ENCODE results near the gene ARHGEF18.
"Not testable (repeated sequence)": the region's sequence is repeated elsewhere in the genome, so short reads cannot be mapped to it uniquely, and the experiment has no call there.

The ARHGEF18 gene

GRCh38 chr19:7348587-7349230 lies at the start of gene ARHGEF18:
ARHGEF18 (plus strand) TSS chr19:7348937; CDS start chr19:7362891, 13,954 bp downstream.
- DNase-seq = no peak

- no peak for DNase-seq
Measured at GRCh38 chr19:7301525-7301924, 47.2 kb upstream of the ARHGEF18 start.

GRCh38 chr19:7303470-7303869 lies 45.3 kb upstream of the ARHGEF18 start:
- DNase-seq = no peak

- no peak for DNase-seq
Measured at GRCh38 chr19:7304200-7304599, 44.5 kb upstream of the ARHGEF18 start.

DNA sequence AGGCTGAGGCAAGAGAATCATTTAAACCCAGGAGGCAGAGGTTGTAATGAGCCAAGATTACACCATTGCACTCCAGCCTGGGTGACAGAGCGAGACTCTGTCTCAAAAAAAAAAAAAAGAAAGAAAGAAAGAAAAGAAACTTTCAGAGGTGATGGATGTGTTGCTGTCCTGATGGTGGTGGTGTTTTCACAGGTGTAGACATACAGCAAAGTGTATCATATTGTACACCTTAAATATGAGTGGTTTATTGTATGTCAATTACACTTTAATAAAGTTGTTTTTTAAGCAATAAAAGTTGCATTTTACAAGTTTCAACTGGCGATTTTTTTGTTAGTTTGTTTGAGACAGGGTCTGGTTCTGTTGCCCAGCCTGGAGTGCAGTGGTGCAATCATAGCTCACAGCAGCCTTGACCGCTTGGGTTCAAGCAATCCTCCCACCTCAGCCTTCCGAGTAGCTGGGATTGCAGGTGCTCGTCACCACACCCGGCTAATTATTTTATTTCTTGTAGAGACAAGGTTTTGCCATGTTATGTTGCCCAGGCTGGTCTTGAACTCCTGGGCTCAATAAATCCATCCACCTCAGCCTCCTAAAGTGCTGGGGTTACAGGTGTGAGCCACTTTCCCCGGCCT lies 41.0 kb upstream of the ARHGEF18 start:
- DNase-seq = no peak

DNA sequence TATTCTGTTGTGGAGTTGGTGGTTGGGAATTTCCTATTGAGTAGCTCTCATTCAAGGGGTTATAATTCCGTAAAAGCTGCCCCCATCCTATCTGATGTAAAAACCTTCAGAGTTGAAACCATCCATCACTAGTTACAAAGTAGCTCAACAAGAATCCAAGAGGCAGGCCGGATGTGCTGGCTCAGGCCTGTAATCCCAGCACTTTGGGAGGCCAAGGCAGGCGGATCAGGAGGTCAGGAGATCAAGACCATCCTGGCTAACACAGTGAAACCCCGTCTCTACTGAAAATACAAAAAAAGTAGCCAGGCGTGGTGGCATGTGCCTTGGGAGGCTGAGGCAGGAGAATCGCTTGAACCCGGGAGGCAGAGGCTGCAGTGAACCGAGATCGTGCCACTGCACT lies 40.4 kb upstream of the ARHGEF18 start:
- DNase-seq = not testable (repeated sequence)

- no peak for DNase-seq
Measured at GRCh38 chr19:7311911-7312310, 36.8 kb upstream of the ARHGEF18 start.

DNA sequence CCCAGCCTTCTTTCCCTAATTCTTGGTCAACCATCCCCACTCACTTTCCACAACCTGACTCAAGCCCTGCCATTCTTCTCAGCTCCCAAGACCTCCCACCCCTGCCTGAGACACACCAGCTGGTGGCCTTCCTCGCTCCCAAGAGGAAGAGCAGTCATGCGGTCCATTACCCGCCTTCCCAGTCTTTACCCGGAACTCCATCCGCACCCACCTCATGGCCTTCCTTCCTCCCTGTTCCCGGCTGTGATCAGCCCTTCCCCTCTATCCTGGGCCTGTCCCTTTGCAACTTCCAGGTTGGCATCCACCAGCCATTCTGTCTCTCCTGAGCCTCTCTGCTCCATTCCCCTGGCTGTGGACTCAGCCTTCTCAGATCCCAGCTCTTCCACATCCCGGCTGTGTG lies 35.9 kb upstream of the ARHGEF18 start:
- DNase-seq = no peak

DNA sequence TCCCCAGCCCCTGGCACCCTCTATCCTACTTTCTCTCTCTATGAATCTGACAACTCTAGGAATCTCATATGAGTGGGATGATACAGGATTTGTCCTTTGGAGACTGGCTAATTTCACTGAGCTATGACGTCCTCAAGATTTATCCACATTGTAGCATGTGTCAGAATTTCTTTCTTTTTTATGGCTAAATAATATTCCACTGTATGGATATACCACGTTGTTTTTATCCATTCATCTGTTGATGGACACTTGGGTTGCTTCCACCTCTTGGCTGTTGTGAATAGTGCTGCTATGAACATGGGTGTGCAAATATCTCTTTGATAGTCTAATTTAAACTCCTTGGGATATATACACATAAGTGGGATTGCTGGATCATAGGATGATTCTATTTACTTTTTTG lies 30.6 kb upstream of the ARHGEF18 start:
- no peak for DNase-seq

DNA sequence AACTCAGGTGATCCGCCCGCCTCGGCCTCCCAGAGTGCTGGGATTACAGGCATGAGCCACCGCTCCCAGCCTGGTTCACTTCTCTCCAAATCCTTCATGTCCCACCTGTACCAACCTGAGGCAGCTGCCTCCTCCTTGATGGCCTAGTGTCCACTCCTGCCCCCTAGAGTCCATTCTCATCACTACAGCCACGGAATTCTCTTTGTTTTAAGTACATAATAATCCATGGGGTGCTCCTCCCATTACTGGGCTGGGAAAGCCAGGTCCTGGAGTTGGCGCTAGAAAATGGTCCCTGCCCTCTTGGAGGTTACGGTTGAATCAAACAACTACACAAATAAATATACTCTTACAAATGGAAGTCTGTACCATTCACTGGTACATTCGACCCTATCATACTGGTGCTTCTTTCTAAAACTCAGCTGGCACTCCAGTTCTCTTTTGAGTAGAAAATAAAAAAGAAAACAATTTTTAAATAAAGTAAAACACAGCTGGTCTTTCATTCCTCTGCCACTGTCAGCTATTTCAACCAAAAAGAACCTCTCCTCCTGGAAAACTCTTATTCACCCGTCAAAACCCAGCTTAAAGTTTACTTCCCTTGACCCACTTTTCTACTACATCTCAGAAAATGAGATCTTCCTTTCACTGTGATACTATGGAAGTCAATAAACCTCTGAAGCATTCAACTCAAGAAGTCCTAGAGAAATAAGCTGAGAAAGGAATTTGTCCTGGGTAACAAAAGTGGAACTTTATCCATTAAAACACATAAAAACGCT lies 22.4 kb upstream of the ARHGEF18 start:
- DNase-seq = no peak

DNA sequence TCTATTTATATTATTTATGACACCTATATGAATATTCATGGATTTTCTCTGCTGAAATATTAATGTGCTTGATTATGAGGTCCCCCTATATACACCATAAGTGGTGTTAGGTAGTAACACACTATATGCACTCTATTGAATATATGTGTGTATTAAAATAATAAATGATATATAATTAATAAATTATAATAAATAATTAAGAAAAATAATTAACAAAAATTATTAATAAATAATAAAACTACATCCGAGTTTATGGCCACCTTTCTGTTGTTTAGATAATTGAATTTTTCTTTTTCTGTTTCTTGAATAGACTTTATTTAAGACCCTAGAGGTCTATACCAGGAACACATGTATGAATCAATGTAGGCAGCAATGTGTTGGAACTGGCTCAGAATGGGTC lies 20.9 kb upstream of the ARHGEF18 start:
- no peak for DNase-seq

DNA sequence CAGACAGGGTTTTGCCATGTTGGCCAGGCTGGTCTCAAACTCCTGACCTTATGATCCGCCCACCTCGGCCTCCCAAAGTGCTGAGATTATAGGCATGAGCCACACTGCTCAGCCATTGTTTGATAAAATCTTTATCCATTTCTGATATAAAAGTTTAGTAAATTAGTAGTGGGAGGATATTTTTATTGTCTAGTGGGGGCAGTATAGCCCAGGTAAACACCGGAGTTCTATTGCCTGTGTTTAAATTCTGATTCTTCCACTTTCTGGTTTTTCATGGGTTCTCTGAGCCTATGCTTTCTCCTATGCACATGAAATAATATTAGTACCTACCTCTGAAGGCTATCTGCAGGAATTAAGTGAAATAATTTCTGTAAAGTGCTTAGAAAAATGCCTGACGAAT lies 20.1 kb upstream of the ARHGEF18 start:
- DNase-seq = no peak

DNA sequence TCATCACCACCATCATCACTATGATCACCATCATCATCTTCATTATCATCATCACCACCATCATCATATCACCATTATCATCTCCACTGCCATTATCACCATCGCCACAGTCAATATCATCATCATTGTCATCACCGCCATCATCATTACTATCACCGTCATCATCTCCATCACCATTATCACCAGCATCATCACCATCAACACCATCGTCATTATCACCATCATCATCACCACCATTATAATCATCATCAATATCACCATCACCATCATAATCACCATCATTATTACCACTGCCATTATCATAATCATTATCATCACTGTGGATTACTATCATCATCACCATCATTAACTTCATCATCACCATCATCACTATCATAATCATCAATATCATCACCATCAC lies 17.3 kb upstream of the ARHGEF18 start:
- no peak for DNase-seq

- DNase-seq = no peak
Measured at GRCh38 chr19:7333198-7334118, 15.3 kb upstream of the ARHGEF18 start.

DNA sequence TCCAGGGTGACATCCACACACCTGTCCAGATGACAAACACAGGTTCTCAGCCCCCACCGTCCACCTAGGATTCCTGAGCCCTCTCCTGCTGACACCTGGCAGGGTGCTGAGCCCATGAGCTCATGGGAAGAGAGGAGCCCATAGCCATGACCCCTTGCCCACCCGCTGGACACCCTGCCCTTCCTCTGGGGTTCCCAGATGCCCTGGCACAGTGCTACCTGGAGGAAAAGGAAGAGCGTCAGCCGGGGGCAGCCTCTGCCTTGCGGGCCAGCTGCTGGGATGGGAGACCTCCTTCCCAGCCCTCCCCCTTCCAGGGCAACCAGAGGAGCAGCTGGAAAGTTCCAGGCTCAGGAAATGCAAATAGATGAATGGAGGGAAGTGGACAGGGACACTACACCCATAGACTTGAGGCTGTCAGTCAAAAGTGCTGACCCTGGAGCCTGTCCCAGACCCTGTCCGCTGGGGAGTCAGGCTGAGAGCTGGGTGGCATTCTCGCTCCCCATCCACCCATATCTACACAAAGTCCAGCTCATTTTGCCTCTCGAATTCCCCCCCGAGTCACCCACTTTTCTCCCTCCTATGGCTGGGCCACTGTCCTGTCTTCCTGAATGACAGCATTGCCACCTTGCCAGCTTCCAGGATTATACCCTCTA lies 12.3 kb upstream of the ARHGEF18 start:
- no peak for DNase-seq

DNA sequence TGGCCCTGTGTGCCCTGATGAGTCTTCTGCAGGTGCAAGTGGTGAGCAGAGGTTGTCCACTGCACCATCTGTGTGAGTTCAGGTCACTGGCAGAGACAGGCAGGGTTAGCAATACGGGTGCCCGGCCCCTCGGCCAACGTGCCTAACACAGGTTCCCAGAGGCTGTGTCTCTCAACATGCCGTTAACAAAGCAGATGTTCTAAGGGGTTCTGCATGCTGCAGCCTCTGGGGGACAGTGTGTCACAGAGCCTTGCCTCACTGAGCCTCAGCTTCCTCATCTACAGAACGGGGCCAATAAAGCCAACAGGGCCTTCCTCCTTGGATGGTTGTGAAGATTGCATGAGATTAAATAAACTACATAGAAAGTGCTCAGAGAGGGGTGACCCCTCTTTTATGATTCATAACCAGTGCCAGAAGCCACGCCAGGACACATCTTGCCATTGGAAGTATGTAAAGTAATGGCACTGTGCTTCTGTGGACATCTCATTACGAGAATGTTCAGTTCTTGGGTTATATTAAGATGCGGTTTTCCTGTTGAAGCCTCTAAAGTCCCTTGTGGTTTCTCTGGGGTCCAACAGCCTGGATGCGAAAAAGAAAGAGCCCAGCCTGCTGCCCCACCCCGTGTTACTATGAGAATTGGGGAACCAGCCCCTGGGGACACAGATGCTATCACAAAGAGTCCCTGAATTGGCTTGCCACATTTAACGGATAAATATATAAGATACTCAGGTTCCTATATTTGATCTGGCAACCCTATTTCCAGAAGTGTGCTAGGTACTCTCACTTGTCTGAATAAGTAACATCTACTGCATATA lies 11.2 kb upstream of the ARHGEF18 start:
- no peak for DNase-seq

- DNase-seq = peak; percentile 68
Measured at GRCh38 chr19:7340959-7341837, 7.5 kb upstream of the ARHGEF18 start.

DNA sequence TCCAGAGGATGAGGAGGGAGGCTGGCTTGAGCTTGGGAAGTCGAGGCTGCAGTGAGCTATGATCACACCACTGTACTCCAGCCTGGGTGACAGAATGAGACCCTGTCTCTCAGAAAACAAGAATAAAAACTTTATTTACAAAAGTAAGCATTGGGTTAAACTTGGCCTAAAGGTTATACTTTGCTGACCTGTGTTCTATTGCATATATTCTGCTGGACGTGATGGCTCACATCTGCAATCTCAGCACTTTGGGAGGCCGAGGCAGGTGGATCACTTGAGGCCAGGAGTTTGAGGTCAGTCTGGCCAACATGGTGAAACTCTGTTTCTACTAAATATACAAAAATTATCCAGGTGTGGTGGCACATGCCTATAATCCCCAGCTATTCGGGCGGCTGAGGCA lies 6.6 kb upstream of the ARHGEF18 start:
- DNase-seq = no peak

DNA sequence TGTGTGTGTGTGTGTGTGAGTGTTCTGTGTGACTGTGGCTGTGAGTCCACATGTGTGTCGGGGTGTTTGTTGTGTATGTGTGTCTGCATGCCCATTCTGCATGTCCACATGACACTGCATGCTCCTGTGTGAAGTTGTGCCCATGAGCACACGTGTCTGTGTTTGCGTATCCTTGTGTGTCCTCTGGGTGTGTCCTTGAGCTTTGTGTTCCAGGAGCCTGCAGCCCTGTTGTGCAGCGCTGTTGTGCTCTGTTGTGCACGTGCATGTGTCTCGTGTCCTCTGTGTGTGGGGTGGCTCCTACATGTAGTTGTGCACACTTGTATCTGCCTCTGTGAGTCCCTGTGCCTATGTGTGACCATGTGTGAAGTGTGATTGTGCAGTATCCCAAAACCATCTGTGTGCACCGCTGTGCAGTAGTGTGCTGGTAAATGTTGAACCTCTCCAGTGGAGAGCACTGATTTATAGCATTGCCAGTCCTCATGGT lies 2.2 kb upstream of the ARHGEF18 start:
- DNase-seq = no peak

- DNase-seq = not testable (repeated sequence)
Measured at GRCh38 chr19:7346997-7347396, 1.7 kb upstream of the ARHGEF18 start.

Data from NCI-H2029 (cell line).